ENCODE measurements around the gene CHD1L.

The CHD1L gene

DNA sequence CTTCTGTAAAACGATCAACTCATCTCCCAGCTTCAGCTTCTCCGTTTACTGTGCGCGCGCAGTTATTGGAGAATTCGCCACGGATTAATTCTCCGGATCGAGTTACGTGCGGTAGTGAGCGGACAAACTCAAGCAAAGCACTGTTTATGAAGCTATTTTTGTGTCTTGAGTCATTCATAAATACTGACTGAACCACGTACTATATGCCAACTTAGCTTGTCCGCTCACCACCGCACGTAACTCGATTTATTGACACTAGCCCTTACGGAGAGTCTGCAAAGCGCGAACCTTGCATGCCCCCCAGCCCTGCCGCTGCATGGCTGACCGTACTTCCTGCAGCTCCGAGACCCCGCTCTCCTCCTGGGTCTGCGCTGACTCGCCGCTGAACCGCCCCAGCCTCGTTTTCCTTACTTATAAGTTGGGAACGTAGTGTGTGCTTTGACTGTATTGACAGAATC, 773 bp downstream of the CHD1L start:
- peak overlapping the region; percentile 92 for H3K27ac ChIP-seq (replicated peaks)
- DNase-seq (ENCODE audit: low read depth in 1 of 2, low spot score in 1 of 2) = peak in 1 of 2 experiments; percentile 23
- no peaks in the 10 kb centered on the region for H3K27me3 ChIP-seq (ENCODE audit: insufficient read depth, poor library complexity, severe bottlenecking)
- peak overlapping the region; percentile 81 for H3K4me3 ChIP-seq (replicated peaks; ENCODE audit: insufficient read depth, low read length)
- TF ChIP-seq, protein P1, sequence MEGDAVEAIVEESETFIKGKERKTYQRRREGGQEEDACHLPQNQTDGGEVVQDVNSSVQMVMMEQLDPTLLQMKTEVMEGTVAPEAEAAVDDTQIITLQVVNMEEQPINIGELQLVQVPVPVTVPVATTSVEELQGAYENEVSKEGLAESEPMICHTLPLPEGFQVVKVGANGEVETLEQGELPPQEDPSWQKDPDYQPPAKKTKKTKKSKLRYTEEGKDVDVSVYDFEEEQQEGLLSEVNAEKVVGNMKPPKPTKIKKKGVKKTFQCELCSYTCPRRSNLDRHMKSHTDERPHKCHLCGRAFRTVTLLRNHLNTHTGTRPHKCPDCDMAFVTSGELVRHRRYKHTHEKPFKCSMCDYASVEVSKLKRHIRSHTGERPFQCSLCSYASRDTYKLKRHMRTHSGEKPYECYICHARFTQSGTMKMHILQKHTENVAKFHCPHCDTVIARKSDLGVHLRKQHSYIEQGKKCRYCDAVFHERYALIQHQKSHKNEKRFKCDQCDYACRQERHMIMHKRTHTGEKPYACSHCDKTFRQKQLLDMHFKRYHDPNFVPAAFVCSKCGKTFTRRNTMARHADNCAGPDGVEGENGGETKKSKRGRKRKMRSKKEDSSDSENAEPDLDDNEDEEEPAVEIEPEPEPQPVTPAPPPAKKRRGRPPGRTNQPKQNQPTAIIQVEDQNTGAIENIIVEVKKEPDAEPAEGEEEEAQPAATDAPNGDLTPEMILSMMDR (IDR thresholded peaks at IDR 0.05; ENCODE audit: insufficient read depth, low read length) = no peak

DNA sequence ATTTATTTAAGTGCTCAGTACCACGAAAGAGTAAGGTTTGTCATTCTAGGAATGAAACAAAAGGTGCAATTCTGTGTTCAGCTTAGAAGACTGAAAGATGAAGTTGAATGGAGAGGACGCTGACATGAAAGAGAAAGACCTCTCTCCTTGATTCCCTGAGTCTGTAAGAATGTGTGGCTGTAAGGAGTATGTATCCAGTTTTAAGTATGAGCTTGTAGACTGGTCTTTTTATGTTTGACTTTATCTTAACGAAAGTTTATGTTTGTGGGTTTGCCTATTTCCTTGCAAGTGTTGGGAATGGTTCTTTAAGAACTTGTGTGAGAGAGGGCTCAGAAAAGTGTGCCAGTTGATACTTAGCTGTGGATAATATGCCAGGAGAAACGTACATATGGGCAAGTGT, 1.4 kb downstream of the CHD1L start:
- TF ChIP-seq SPI1 (IDR thresholded peaks at IDR 0.05; ENCODE audit: borderline replicate concordance, low read depth) (no peak), POLR2AphosphoS5 (IDR thresholded peaks at IDR 0.05; ENCODE audit: low read depth) (no peak), GABPA (IDR thresholded peaks at IDR 0.05; ENCODE audit: low read depth) (no peak)
- TF ChIP-seq, protein P2, sequence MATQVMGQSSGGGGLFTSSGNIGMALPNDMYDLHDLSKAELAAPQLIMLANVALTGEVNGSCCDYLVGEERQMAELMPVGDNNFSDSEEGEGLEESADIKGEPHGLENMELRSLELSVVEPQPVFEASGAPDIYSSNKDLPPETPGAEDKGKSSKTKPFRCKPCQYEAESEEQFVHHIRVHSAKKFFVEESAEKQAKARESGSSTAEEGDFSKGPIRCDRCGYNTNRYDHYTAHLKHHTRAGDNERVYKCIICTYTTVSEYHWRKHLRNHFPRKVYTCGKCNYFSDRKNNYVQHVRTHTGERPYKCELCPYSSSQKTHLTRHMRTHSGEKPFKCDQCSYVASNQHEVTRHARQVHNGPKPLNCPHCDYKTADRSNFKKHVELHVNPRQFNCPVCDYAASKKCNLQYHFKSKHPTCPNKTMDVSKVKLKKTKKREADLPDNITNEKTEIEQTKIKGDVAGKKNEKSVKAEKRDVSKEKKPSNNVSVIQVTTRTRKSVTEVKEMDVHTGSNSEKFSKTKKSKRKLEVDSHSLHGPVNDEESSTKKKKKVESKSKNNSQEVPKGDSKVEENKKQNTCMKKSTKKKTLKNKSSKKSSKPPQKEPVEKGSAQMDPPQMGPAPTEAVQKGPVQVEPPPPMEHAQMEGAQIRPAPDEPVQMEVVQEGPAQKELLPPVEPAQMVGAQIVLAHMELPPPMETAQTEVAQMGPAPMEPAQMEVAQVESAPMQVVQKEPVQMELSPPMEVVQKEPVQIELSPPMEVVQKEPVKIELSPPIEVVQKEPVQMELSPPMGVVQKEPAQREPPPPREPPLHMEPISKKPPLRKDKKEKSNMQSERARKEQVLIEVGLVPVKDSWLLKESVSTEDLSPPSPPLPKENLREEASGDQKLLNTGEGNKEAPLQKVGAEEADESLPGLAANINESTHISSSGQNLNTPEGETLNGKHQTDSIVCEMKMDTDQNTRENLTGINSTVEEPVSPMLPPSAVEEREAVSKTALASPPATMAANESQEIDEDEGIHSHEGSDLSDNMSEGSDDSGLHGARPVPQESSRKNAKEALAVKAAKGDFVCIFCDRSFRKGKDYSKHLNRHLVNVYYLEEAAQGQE (IDR thresholded peaks at IDR 0.05; ENCODE audit: insufficient replicate concordance, low read depth) = no peak
- TF ChIP-seq, protein P1 (IDR thresholded peaks at IDR 0.05; ENCODE audit: insufficient read depth, low read length) = no peak
- Histone ChIP-seq H3K4me3 (replicated peaks; ENCODE audit: insufficient read depth, low read length) (peak overlapping the region; percentile 81), H3K27me3 (ENCODE audit: insufficient read depth, poor library complexity, severe bottlenecking) (no peaks in the 10 kb centered on the region), H3K27ac (replicated peaks) (peak overlapping the region; percentile 92)
- no peak for DNase-seq (ENCODE audit: low read depth in 1 of 2, low spot score in 1 of 2)

DNA sequence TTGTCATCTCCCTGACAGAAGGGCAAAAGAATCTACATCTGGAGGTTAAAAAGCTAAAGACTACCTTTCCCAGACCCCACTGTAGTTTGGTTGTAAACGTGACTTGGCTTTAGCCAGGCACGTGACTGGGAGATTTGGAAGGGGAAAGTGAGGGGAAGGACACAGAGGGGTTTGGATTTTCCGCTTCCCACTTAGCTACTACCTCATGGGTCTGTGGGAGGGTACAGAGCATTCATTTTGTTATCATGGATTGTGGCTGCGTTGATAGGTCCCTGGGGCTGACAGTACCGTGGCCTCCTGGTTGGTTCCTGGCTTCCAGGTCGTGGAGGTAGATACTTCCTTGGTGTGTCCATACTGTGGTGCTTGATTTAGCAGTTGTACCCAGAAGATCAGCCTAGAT, 2.6 kb downstream of the CHD1L start:
- no peak for DNase-seq (ENCODE audit: low read depth in 1 of 2, low spot score in 1 of 2)
- TF ChIP-seq SPI1 (IDR thresholded peaks at IDR 0.05; ENCODE audit: borderline replicate concordance, low read depth) (no peak), POLR2AphosphoS5 (IDR thresholded peaks at IDR 0.05; ENCODE audit: low read depth) (no peak), GABPA (IDR thresholded peaks at IDR 0.05; ENCODE audit: low read depth) (no peak)
- TF ChIP-seq, protein P1 (IDR thresholded peaks at IDR 0.05; ENCODE audit: insufficient read depth, low read length) = no peak
- TF ChIP-seq, protein P2 (IDR thresholded peaks at IDR 0.05; ENCODE audit: insufficient replicate concordance, low read depth) = no peak

DNA sequence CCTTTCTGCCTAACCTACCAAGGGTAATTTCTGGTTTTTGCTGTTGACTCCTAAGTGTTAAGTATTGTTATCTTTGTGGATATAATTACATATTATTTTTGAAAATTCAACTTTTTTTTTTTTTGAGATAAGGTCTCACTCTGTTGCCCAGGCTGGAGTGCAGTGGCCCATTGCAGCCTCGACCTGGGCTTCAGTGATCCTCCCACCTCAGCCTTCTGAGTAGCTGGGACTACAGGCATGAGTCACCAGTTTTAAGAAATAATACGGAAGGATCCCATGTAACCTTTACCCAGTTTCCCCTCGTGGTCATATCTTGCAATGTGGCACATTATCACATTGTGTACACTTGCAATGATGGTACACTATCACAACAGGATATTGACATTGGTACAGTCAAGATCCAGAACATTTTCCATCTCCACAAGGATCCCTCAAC, 3.1 kb downstream of the CHD1L start:
- peak; percentile 67 to 68 for DNase-seq (ENCODE audit: low read depth in 1 of 2, low spot score in 1 of 2)
- Histone ChIP-seq H3K27ac (replicated peaks) (peak overlapping the region; percentile 69), H3K27me3 (ENCODE audit: insufficient read depth, poor library complexity, severe bottlenecking) (no peaks in the 10 kb centered on the region), H3K4me3 (replicated peaks; ENCODE audit: insufficient read depth, low read length) (no peak overlapping the region)
- TF ChIP-seq POLR2AphosphoS5 (IDR thresholded peaks at IDR 0.05; ENCODE audit: low read depth) = peak; percentile 27; the same call in 1 of the 2 replicates
- TF ChIP-seq, protein P1 (IDR thresholded peaks at IDR 0.05; ENCODE audit: insufficient read depth, low read length) = no peak

More for the DNA sequence above, 2.6 kb downstream of the CHD1L start:
- Histone ChIP-seq H3K27ac (replicated peaks) (peak overlapping the region; percentile 69), H3K27me3 (ENCODE audit: insufficient read depth, poor library complexity, severe bottlenecking) (no peaks in the 10 kb centered on the region), H3K4me3 (replicated peaks; ENCODE audit: insufficient read depth, low read length) (peak overlapping the region; percentile 10)
